HG02852 (cell line): Measurements from ENCODE around the gene MACO1.
"Not testable (repeated sequence)": the region's sequence is repeated elsewhere in the genome, so short reads cannot be mapped to it uniquely, and the experiment has no call there.

Experiments
- ATAC-seq: cut with Tn5 transposase; IDR thresholded peaks from one replicate; pipeline ENCODE4 v1.9.1; 2021; ENCODE audit warnings: mild to moderate bottlenecking, moderate library complexity; ENCODE audit not compliant: unreplicated experiment

Gene MACO1, protein sequence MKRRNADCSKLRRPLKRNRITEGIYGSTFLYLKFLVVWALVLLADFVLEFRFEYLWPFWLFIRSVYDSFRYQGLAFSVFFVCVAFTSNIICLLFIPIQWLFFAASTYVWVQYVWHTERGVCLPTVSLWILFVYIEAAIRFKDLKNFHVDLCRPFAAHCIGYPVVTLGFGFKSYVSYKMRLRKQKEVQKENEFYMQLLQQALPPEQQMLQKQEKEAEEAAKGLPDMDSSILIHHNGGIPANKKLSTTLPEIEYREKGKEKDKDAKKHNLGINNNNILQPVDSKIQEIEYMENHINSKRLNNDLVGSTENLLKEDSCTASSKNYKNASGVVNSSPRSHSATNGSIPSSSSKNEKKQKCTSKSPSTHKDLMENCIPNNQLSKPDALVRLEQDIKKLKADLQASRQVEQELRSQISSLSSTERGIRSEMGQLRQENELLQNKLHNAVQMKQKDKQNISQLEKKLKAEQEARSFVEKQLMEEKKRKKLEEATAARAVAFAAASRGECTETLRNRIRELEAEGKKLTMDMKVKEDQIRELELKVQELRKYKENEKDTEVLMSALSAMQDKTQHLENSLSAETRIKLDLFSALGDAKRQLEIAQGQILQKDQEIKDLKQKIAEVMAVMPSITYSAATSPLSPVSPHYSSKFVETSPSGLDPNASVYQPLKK

DNA sequence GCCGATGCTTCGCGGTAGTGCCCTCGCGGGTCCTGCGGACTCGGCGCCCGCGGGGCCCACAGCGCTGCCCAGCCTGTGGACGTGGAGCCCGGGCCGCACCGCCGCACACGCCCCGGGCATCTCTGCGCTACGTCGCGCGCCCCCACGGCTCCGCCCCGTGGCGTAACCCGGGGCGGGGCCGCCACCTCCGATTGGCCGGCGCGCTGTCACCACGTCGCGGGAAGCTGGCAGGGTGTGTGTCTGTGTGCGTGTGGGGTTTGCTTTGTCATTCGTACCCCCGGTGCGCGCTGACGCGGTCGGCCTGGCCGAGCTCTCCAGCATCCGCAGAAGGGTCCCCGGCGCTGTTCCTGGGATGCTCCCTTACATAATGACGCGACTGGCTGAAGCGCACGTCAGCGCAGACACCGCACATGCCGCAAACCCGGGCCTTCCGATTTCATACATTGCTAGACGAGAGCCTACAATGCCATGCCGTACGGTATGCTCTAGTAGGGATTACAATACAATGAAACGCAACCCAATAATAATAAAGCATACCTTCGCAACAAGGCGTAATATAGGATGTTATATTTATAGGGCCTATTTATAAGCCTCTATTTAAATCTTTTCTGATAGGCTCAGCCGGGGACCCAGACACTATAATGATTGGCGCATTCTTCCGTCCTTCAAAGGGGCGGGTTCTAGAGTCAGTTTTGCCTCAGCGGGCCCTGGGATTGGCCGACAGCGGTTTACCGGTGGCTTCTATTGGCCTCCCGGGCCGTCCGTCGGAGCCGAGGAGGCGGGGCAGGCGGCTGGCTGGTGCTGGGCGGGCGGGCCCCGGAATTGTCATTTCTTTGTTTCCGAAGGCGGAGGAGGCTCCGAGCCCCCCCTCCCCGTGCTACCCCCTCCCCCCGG is at the start of gene MACO1:
Gene MACO1, plus strand, starts transcription at position 825 of the 894 bp plus-strand sequence. CDS start 202 bp downstream, outside the sequence.
- peak; percentile 86 for ATAC-seq

DNA sequence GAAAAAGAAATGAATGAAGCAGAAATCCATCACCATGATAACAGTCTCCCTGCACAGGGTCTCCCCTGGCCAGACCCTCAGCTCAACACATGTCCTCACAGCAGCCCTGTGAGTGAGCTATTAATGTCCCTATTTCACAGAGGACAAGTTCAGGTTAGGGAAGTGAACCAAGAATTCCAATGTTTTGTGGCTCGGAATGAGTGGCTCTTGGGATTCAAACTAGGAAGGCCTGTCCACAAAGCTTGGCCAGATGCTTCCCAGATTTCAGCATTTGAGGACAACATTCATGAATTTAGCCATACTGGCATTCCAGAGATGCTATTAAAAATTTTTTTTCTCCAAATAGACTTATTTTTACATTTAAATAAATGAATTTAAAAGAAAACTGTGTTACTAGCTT is 48.2 kb upstream of the MACO1 start:
- ATAC-seq, result not testable (repeated sequence)

DNA sequence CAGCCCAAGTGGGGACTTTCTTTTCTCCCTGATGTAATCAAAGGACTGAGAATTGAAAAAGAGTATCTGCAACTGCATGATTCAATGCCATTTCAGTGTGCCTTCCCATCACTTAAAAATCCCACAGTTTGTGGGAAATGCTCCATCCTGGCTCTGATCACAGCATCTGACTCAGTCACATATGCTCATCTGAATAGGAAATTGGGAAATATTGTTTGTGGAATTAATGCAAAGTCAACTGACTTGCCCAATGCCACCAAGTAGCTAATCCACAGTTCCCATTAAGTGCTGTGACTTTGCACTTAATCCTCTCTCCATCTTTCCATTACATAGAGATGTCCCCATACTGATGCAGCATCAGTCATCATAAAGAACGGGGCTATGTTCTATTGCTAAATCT is 47.6 kb upstream of the MACO1 start:
- ATAC-seq, result not testable (repeated sequence)

DNA sequence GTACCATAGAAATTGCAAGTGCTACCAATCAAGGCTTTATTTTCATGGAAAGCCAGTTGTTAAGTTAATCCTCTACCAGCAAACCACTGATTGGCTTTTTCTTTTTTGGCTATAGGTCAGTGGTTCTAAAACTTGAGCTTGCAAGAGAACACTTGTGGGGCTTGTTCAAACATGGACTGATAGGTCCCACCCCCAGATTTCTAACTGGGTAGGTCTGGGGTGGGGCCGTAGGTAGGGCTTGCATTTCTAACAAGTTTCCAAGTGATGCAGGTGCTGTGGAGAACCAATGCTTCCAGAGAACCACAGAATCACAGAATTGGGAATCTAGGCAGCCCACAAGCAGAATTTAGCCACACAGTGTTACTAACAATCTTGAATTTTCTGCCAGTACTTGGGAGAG is 46.8 kb upstream of the MACO1 start:
- not testable (repeated sequence) for ATAC-seq

DNA sequence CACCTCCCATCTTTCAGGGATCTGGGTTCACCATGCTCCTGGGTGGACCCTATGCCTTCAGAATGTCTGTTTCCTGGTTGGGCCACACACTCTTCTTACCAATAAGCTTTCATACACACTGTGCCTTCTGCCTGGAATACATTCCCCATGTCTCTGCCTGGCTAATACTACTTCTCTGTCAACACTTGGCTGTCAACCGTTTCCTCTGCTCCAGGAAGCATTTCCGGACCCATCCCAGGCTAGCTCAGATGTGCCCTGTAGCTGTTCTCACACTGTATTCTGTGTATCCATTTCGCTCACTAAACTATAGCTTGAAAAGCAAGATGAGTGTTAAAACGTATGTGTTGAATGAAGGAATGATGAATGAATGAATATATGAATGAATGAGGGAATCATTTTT is 43.6 kb upstream of the MACO1 start:
- ATAC-seq, result not testable (repeated sequence)

DNA sequence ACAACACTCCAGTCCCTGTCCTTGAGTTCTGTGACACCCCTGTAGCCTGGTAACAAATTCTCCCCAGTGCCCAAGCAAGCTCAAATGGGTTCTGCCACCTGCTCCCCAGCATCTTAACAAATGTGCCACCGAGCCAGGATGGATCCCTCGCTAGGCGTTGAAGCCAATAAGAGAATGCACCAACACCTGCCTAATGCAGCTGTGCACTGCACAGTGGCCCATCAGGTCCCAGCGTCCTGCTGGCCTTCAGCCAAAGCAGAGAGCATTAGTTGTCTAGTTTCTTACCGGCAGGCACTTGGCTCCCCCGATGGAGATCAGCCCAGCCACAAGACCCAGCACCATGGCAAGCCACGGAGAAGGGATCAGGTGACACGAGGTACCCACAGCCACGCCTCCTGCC is 42.0 kb upstream of the MACO1 start:
- ATAC-seq, result not testable (repeated sequence)

DNA sequence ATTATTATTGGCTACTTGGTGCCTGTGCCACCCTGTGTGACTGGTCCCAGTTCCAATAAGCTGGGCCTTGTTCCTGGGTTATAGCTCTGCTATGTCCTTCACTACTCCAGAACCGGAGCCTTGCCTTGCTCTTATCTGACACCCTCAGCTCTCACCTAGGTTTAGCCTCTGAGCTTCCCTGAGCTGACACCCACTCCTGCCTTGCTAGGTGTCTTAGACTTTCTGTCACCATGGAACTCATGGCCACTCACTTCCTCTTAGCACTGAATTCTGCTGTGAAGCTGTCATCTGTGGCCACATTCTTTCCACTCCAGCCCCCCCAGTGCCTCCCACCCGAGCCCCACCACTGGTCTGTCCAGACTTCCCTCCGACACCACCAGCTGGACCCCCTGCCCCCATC is 41.0 kb upstream of the MACO1 start:
- ATAC-seq, result not testable (repeated sequence)

DNA sequence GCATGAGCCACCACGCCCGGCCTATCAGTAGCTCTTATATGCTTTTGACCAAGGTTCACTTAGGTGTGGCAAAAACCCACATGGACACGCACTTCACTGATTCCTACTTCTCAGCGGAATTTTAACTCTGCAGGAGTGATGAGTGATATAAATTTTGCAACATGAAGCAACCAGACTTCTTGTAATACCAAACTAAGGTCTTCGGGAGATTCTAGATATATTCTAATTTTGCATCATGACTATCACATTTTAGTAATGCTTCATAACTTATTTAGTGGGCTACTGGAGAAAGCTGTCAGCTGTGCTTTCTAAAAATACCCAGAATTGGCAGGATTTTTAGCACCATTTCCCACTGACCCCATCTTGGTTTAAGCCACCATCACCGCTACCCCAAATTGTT is 37.9 kb upstream of the MACO1 start:
- ATAC-seq, result no peak

DNA sequence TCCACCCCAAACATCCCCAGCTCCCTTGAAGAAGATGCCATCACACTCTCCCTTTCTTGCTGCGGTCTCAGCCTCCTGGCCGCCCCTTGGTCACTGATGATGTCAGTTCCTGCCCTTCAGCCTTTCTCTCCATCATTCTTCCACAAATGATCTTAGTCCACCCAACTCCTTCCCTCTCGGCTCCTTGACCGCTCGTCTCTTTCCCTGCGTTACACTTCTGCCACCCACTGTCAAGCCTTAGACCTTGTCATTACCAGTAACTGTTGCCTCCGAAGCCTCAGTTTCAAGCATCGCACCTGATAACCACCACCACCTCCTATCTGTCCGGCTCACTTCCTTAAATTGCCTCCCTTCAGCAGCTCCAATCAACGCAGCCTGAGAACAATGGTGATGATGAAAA is 33.1 kb upstream of the MACO1 start:
- not testable (repeated sequence) for ATAC-seq

DNA sequence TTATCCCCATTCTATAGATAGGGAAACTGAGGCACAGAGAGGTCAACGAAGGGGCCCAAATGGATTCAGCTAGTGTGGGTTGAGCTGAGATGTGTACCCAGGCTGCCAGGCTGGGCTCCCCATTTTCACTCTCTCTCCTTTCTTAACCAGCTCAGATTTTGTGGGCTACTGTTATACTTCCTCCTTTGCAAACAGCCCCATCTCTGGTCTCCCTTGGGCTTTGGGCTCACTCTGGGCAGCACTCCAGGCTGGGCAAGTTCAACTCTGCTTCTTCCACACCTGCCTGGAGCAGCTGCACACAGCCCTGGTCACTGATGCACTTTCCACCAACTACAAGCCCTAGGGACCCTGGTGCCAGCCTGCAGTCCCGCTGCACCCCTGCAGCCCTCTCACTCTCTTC is 32.6 kb upstream of the MACO1 start:
- not testable (repeated sequence) for ATAC-seq

DNA sequence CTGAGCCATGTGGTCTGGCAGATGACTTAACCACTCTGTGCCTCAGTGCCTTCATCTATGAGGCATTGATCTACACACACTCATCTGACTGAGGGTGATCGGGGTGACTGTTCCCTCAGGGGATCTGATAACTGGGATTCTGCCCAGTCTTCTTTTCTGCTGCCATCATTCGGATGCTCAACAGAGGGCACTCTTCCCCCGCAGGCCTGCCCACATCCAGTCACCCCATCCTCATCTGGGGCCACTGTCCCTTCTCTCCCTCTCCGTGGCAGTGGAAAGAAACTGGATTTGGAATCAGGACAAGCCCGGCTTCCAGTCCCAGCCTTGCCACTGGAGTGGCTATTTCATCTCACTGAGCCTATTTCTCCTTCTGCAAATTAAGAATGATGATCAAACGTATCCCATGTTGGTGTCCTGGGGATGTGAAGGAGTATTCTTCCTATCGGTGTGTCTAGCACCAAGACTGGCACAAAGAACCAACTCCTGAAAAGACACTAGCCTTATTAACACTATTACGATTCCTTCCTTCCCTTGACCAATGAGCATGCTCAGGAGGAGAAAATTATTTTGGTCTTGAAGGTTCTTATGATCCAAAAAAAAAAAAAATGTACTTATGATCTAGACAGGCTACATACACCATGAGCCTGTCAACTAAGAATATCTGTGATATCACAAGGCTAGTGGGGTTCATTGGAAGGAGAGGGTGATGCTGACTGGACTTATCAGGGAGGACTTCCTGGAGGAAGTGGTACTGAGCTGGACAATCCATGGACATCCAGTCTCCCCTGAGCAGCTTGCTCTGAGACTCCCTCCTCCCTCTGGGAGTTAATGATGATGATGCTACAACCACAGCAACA is 27.5 kb upstream of the MACO1 start:
- not testable (repeated sequence) for ATAC-seq

DNA sequence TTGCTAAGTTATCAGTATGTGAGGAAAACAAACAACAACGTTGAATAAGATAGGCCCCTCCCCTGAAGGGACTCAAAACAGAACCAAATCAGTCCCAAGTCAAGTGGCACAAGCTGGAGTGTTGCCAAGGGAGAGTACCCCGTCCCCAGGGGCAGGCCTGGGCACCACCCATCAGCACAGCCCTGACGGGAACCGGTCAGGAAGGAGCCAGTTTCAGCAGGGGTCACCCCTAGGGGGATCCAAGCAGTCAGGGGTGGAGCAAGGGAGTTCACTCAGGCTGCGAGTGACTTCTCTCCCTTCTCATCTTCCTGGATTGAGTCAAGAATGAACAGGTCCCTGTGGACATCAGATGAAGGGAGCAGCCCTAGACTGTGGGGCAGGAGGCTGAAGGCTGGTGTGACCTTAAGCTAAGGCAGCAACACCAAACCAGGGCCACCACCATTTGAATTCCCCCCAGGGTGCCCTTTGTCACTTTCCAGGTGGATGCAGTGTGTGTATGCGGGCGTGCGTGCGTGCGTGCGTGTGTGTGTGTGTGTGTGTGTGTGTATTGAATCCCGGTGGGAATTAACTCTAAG is 24.9 kb upstream of the MACO1 start:
- ATAC-seq, result not testable (repeated sequence)

DNA sequence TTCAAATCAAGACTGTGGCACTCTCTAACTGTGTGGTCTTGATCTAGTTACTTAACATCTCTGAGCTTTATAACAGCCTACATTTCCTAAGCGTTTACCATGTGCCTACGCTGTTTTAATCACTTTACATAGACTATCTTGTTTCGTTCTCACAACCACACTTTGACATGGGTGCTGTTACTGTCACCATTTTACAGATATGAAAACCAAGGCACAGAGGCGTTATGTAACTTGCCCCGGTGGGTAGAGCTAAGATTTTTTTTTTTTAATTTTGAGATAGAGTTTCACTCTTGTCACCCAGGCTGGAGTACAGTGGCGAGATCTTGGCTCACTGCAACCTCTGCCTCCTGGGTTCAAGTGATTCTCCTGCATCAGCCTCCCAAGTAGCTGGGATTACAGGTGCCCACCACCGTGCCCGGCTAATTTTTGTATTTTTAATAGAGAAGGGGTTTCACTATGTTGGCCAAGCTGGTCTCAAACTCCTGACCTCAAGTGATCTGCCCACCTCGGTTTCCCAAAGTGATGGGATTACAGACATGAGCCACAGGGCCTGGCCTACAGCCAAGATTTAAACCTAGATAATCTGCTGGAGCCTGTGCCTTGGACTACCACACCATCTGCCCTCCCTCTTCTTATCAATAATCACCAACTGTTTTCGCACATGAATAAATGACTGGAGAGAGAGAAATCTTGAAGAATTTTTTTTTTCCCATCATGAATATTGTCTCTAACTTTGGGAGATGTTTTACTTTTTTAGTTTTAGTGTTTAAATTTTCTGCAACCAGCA is 20.9 kb upstream of the MACO1 start:
- ATAC-seq, result not testable (repeated sequence)

DNA sequence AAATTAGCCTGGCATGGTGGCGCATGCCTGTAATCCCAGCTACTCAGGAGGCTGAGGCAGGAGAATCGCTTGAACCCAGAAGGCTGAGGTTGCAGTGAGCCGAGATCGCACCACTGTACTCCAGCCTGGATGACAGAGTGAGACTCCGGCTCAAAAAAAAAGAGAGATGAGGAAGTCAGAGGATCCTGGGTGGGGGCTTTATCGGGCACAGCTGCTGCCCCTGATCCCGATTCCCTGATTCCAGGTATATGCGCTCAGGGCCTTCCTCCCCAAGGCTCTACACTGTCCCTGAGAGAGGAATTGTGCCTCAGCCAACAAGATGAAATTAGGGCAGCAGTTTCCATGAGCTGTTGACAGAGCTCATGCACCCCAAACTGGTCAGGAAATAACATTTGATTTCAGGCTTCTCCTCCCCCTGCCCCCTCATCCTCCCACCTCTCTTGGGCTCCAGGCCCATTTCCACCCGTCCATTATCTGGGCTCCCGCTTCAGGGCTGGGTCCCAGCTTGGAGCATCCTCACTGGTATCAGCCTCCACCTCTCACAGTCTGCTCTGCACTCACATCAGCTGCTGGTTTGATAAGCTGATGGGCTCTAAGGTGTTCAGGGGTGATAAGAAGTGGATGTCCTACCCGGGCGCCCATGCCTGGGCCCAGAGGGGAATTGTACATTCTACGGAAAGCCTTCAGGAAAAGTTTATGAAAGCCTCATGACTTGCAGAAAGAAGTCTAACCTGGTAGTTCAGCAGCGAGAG is 17.6 kb upstream of the MACO1 start:
- ATAC-seq, result not testable (repeated sequence)

DNA sequence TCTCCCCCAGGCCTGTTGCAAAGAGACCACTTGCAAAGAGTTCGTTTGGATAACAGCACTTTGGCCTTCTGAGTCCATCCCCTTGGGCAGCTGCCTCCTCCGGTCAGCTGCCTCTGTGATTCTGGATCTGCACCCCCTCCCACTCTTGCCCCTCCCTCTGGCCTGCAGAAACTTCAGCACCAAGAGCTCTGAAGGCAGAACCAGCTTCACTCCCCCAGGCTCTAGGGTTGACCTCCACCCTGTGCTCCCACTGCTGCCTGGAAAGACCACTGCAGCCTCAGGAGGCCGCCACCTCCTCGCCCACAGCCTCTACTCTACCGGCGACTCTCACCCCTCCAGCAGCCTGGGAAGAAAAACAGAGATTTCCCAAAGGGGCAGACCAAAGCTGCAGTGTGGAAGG is 16.5 kb upstream of the MACO1 start:
- not testable (repeated sequence) for ATAC-seq

DNA sequence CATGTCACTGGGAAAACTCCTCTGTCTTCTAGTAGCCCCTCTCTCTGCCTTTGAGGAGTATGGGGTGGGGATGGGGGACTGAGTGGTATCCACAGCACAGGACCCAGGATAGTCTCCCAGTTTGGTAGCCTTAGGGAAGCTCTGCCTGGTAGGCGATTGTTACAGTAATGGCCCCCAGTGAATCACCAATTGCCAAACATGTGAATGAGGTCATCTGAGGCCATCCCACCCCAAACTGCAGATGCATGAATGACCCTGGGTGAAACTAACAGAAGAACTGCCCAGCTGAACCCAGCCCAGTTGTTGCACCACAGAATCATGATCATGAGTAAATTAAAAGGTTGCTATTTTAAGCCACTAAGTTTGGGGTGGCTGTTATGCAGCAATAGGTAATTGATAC is 16.1 kb upstream of the MACO1 start:
- not testable (repeated sequence) for ATAC-seq

DNA sequence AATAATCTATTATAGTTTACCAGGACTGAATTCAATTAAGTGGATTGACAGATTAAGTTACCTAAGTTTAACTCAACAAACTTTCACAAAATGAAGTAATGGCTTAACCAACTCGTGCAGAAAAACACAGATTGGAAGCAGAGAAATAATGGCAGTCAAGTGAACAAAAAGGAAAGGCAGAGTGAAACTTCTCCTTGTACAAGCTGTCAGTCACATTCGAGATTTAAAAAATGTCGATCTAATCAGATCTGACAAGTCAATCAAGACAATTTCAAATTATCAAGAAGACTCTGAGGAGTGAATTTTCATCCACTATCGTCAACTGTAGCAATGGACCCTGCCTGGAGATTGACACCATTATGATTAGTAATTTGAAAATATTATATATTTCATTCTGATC is 13.4 kb upstream of the MACO1 start:
- ATAC-seq, result not testable (repeated sequence)

DNA sequence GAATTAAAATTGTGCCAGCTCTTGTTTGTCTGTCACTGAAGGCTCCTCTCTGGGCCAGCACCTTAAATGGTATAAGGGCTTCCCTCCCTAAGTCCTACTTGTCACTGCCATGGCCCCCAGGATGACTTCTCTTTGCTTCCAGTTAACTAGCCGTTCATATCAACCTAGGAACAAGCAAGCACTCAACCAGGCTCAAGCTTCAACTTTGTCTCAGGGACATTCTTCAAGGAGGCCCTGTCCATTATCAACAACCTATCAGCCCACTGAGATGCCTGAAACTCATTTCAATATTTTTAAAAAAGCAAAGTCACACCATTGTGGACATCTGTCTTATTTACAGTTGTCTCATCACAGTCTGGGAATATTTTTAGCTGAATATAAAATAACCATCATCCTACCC is 11.4 kb upstream of the MACO1 start:
- ATAC-seq, result not testable (repeated sequence)
